GM19238 (cell line): ENCODE measurements around the gene FBXL14.

Source experiments
- DNase-seq: peaks from one replicate; pipeline ENCODE4 v3.0.0; 2011; ENCODE audit warnings: low spot score; ENCODE audit not compliant: insufficient read length

The FBXL14 gene

DNA sequence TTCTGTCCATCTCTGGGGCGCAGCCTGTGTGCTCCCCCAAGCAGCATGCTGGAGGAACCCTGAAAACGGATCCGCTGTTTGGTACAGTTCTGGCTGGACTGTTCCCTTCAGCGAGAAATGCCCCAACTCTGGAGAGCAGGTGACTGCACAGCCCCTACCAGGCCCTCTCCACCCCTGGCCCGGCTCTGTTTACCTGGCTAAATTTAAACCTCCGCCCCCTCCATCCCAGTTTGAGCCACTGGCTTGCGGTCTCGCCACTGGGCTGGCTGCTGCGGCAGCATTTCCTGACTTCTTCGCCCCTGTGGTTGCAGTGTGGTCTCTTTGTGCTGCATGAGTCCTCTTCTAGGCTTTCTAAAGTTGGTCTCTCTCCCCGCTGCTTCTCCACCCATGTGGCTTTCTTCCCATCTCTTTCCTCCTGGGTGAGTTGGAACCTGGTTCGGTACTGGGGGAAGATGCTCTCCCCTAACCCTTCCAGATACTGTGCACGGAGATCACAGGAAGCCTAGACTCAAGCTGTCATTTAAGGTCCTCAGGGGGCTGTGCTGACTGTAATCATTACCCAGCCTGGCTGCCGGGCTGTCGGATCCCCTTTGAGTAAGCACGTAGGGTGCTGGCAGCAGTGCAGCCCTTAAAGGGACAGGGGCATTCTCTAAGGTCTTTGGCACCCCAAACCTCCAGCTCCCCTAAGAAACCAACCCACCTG is 60.6 kb downstream of the FBXL14 start:
- DNase-seq: peak; percentile 68

DNA sequence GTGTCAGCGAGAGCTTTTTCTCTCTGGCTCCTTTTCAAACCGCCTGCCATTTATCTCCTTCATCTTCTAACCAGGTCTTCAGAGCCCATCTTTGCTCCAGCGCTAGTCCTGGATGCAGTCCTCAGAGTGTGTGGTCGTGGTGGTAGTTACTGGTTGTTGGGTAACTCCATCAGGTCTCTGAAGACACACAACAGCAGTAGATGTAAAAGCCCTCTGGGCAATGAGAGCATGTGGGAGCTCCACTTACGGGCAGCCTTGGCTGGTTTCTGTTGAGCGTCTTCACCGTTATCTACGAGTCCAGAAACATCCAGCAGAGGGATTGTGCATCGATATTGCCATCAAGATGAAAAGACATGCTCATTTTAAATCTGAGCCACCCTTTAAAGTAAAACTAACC is 61.2 kb downstream of the FBXL14 start:
- peak; percentile 46 for DNase-seq

- DNase-seq: no peak
These were observed 61.8 kb downstream of the FBXL14 start for GRCh38 chr12:1532375-1533165.

GRCh38 chr12:1531654-1532374 is 62.6 kb downstream of the FBXL14 start:
- DNase-seq: peak; percentile 19

GRCh38 chr12:1531153-1531653 is 63.2 kb downstream of the FBXL14 start:
- DNase-seq: no peak

GRCh38 chr12:1530592-1531152 is 63.7 kb downstream of the FBXL14 start:
- peak; percentile 37 for DNase-seq

- peak; percentile 44 for DNase-seq
These were observed 64.4 kb downstream of the FBXL14 start for GRCh38 chr12:1529862-1530591.

DNA sequence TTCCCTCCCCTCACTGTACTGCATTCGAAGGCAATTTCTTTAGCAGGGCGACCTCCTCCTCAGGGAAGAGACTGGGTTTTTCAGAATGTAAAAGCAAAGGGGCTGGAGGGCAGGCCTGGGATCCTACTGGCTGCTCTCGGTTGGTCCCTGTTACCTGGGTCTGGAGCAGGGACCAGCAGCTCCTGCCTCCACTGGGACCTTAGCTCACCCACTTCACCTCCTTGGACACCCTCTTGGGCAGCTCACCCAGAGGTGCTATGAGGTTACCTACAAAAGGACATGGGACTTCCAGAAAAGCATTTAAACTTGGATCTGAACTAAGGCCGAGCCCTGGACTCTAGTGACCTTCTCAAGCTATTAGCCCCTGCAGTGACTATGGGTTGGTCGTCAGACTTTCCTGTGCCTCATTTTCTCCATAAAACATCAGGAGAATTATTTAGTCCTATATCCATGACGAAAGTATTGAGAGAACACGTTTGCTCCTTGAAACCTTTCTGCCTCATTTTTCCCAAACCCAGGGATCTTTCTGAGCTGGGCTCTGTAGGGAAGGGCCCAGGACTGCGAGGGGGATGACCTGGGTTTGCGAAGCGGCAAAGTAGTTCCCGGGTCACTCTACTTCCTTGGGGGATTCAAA is 65.0 kb downstream of the FBXL14 start:
- DNase-seq: no peak

DNA sequence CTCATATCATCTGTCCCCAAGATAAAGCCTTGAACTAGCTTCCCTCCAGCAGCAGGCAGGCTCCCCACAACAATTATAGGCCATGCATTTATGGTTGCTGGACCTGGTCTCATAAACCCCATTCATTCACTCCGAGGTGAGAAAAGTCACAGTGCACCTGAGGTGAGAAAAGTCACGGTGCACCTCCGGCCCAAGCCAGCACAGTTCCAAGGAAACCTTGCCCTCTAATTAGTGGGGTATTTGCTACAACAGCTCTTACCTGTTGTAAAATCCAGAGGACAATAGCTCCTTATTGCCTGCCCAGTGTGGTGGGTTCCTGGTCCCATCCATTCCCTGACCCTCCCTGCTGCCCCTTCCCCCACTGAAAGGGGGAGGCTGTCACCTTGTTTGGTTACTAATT is 65.6 kb downstream of the FBXL14 start:
- DNase-seq: no peak

DNA sequence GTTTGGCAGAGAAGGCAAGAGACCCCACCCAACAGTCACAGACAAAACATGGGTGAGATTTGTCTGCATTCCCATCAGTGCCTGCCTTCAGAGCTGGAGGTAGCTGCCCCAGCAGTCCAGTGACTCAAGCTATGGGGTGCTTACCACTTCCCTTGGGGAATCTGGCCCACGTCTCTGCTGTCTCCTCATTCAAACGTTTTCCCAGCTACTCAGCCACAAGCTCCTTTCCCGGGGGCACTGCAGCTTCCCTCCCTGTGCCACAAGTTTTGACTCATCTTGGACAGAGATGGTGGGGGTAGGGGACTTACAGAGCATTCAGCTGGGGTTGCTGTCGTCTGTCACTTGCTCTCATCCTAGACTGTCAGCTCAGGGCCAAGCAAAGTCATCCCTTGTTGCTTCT is 66.6 kb downstream of the FBXL14 start:
- no peak for DNase-seq

DNA sequence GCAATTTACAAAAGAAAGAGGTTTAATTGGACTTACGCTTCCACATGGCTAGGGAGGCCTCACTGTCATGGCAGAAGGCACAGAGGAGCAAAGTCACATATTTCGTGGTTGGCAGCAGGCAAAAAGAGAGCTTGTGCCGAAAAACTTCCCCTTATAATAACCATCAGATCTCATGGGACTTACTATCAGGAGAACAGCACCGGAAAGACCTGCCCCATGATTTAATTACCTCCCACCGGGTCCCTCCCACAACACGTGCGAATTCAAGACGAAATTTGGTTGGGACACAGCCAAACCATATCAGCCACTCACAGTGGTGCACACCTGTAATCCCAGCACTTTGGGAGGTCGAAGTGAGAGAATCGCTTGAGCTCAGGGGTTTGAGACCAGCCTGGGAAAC is 68.5 kb downstream of the FBXL14 start:
- no peak for DNase-seq

DNA sequence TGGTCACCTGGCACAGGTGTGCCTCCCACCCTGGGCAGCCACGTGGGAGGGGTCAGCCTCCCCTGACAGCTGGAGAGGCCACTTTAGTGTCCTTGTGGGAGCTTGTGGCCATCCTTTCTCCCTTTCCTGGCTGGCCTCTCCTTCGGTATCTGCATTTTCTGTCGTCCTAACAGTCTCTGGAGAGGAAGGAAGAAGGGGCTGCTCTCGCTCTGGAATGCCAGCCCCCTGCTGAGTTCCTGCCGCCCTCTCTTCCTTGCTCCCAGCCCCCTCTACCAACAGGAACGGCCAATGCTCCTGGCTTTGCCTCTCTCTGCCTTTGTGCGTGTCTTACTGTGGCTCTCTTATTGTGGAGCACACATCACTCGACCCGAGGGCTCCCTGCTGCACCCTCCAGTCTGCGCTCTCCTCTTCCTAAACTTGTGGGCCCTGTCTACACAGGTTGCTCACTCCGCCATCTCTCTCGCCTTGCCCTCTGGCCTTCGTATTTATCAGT is 70.8 kb downstream of the FBXL14 start:
- DNase-seq: no peak

DNA sequence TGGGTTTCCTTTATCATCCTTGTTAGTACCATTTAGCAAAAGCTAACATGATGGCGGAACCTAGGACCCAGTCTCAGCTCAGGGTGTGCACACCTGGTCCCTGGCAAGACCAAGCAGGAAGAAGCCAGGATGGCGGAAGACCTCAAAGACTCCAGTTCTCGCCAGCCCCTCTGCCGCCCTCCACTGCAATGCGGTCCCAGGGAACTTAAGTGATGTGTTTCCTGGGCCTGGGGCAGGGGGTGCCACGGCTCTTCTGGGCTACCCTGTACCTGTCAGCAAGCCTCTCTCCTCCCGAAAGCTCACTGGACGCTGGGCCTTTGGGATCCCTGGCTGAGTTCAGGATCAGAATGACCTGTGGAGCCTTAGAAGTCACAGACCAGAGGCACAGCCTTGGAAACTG is 71.3 kb downstream of the FBXL14 start:
- no peak for DNase-seq

DNA sequence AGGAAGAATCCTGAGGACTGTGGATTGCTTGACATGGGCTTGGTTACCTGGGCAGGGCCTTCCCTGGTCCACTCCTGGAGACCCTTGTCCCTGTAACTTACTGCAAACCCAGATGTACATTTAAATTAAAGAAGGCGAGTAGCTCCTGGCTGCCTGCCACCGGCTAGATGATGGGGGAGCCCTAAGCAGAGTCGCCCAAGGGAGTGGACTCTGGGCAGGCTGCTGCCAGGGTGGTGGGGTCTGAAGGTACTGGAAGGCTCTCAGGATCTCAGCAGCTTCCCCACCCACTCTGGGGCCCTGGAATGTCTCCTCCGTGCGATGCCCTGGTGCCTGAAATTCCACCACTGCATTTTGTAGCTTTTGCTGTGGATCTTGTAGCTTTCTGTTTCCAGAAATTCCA is 74.7 kb downstream of the FBXL14 start:
- DNase-seq: no peak

DNA sequence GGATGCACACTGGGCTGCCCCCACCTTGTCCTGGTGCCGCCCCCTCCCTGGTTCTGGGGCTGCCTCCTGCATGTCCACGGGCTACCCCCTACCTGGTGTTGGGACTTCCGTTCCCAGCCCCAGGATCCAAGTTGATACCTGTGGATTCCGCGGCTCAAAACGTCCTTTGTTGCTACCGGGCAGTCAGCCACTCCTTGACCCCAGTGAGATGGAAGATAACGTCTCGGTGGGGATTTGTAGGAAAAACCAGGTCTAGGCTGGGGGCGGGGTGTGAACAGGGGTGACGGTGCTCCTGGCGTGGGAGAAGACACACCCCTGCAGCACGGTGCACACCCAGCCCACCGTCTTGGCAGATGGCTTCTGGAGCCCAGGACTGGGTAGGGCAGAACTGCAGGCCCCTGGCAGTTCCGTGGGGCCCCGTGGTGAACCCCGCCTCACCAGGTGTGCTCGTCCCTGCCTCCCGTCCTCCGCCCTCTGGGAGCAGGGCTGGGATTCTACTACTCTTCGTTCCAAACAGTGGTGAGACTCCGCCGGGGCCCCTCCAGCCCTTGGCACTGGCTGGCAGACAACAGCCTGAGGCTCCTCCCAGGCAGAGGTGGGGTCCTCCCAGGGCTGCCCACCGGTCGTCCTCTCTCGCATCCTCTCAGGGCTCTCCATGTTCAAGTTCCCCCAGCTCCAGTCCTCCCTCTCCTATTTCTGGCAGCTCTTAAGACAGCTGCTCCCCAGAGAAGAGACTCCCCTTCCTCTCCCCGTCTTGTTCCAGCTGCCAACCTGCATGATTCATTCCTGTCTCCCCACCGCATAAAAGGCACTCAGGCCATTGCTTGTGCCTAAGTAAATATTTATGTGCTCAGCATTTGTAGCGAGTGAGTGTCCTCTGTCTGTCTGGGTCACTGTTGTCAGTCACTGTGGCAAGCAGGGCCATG is 75.5 kb downstream of the FBXL14 start:
- no peak for DNase-seq

- no peak for DNase-seq
These were observed 76.5 kb downstream of the FBXL14 start for GRCh38 chr12:1517734-1518525.

DNA sequence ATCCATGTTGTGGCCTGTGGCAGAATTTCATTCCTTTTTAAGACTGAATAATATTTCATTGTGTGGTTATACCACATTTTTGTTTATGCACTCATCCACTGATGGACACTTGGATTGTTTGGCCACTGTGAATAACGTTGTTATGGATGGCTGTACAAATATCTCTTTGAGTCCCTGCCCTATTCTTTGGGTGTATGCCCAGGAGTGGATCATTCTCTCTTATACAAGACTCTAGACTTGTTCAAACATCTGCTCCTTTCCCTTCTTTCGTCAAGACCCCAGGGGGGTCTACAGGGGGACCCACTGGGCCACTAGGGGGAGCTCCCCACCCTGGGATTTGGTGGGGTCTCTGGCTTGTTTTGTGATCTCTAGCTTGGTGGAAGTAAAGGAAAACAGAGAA is 77.4 kb downstream of the FBXL14 start:
- DNase-seq: no peak
